NCI-H345 treated with DMSO at 0.1 percent for 48 hours (cell line): ENCODE measurements around the gene FANCB.

Experiments
- DNase-seq: peaks from one replicate; lab custom pipeline; 2025; ENCODE audit not compliant: unreplicated experiment; lab: John Stamatoyannopoulos, UW

The FANCB gene

GRCh38 chrX:14837155-14837554 lies 35.7 kb downstream of the FANCB start:
- DNase-seq: no peak

- no peak for DNase-seq
Observed at GRCh38 chrX:14832586-14832985, 40.3 kb downstream of the FANCB start.

GRCh38 chrX:14832151-14832550 lies 40.7 kb downstream of the FANCB start:
- DNase-seq: no peak

GRCh38 chrX:14829643-14830042 lies 43.2 kb downstream of the FANCB start:
- no peak for DNase-seq

GRCh38 chrX:14826319-14826718 lies 46.5 kb downstream of the FANCB start:
- no peak for DNase-seq

GRCh38 chrX:14825851-14826250 lies 47.0 kb downstream of the FANCB start:
- DNase-seq: no peak

GRCh38 chrX:14819769-14820168 lies 53.1 kb downstream of the FANCB start:
- DNase-seq: no peak

GRCh38 chrX:14817571-14817970 lies 55.3 kb downstream of the FANCB start:
- DNase-seq: no peak

- no peak for DNase-seq
Observed at GRCh38 chrX:14802943-14803710, 69.7 kb downstream of the FANCB start.

- no peak for DNase-seq
Observed at GRCh38 chrX:14801136-14801535, 71.7 kb downstream of the FANCB start.

- no peak for DNase-seq
Observed at GRCh38 chrX:14798805-14799397, 74.0 kb downstream of the FANCB start.
